NCI-H2196 (cell line): ENCODE data around the gene MCL1.
"Not testable (repeated sequence)": the region's sequence is repeated elsewhere in the genome, so short reads cannot be mapped to it uniquely, and the experiment has no call there.

Source experiments
- DNase-seq: peaks from one replicate; lab custom pipeline; 2025; ENCODE audit not compliant: unreplicated experiment; lab: John Stamatoyannopoulos, UW

The MCL1 gene

GRCh38 chr1:150572918-150573647 lies 6.3 kb downstream of the MCL1 start:
- DNase-seq = no peak

GRCh38 chr1:150568594-150568966 lies 10.8 kb downstream of the MCL1 start:
- DNase-seq = peak; percentile 60

- DNase-seq = peak; percentile 68
Observed at GRCh38 chr1:150567717-150568593, 11.5 kb downstream of the MCL1 start.

- DNase-seq = no peak
Observed at GRCh38 chr1:150567341-150567716, 12.1 kb downstream of the MCL1 start.

GRCh38 chr1:150566589-150567340 lies 12.6 kb downstream of the MCL1 start:
- DNase-seq = no peak

GRCh38 chr1:150565240-150565991 lies 14.0 kb downstream of the MCL1 start:
- DNase-seq = not testable (repeated sequence)

GRCh38 chr1:150564051-150564991 lies 15.1 kb downstream of the MCL1 start:
- DNase-seq = no peak

GRCh38 chr1:150563340-150564038 lies 15.9 kb downstream of the MCL1 start:
- peak; percentile 66 for DNase-seq

GRCh38 chr1:150562446-150563339 lies 16.7 kb downstream of the MCL1 start:
- peak; percentile 24 for DNase-seq

GRCh38 chr1:150561974-150562445 lies 17.4 kb downstream of the MCL1 start:
- peak; percentile 93 for DNase-seq

- peak; percentile 91 for DNase-seq
Observed at GRCh38 chr1:150561254-150561973, 18.0 kb downstream of the MCL1 start.

- DNase-seq = peak; percentile 91
Observed at GRCh38 chr1:150560576-150561253, 18.7 kb downstream of the MCL1 start.

GRCh38 chr1:150560011-150560438 lies 19.4 kb downstream of the MCL1 start:
- peak; percentile 72 for DNase-seq

- DNase-seq = no peak
Observed at GRCh38 chr1:150559656-150560010, 19.8 kb downstream of the MCL1 start.

- DNase-seq = no peak
Observed at GRCh38 chr1:150558761-150559655, 20.4 kb downstream of the MCL1 start.

GRCh38 chr1:150558303-150558704 lies 21.1 kb downstream of the MCL1 start:
- no peak for DNase-seq
